Measurements from ENCODE around the gene SESN1.

Gene SESN1

DNA sequence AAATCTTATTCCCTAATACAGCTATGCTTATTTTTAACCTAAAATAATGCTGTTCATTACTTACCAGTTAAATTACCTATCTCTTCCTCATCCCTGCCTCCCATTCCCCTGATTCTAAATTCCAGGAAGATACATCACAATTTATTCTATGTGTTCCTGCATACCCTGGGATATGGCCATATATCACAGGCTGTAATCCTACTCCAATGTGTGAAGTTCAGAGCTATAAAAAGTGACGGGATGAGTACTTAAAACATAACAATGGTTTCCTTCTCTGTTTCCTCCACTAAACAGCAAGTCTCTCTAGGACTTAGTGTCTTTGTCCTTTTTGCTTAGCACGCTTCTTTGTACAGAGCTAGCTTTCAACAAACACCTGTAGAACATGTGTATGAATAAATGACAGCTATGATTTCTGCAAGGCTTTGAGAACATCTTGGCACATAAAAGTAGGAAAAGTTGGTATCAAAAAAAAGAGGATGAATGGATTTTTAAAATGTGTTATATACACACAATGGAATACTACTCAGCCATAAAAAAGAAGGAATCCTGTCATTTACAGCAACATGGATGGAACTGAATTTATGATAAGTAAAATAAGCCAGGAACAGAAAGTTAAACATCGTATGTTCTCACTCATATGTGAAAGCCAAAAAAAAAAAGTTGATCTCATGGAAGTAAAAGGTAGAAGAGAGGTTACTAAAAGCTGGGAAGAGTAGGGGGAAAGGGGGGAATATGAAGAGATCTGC is 45.8 kb downstream of the SESN1 start:
- no peak overlapping the region for H3K9ac ChIP-seq (ENCODE audit: low read length)
- no peaks in the 10 kb centered on the region for H3K9me3 ChIP-seq (ENCODE audit: control insufficient read depth, low read length)
- H3K36me3 ChIP-seq (ENCODE audit: control insufficient read depth, insufficient read depth, low read length, severe bottlenecking): no peaks in the 10 kb centered on the region
- no peaks in the 10 kb centered on the region for H3K27me3 ChIP-seq (replicated peaks; ENCODE audit: control insufficient read depth, insufficient read depth, low read length)
- no peak for DNase-seq (ENCODE audit: low read depth)
- H3K4me3 ChIP-seq (ENCODE audit: low read length): no peak overlapping the region
- peaks cover 9% of the 10 kb centered on the region for H3K4me1 ChIP-seq (ENCODE audit: control insufficient read depth, insufficient read depth, low read length)

DNA sequence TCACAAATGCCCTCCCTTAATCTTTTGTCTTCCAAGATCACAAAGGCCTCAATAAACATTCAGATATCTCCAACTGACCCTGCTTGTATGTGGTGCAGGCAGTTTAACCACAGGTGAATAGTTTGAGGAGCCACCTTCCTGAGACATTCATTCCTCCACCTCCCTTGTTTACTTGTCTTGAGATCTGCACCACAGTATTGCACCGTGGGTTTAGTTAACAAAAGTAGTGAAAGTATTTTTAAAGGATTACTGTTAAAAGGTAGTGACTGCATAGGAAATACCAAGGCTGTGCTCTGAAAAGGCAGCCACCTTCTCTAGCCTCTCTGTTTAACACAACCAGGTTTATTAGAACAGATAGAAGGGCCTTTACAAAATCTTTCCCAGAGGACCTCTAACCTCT is 46.5 kb downstream of the SESN1 start:
- Histone ChIP-seq H3K4me1 (ENCODE audit: control insufficient read depth, insufficient read depth, low read length) (peaks cover 4% of the 10 kb centered on the region), H3K4me3 (ENCODE audit: low read length) (no peak overlapping the region), H3K9me3 (ENCODE audit: control insufficient read depth, low read length) (no peaks in the 10 kb centered on the region), H3K27me3 (replicated peaks; ENCODE audit: control insufficient read depth, insufficient read depth, low read length) (no peaks in the 10 kb centered on the region), H3K9ac (ENCODE audit: low read length) (no peak overlapping the region), H3K36me3 (ENCODE audit: control insufficient read depth, insufficient read depth, low read length, severe bottlenecking) (no peaks in the 10 kb centered on the region)
- no peak for DNase-seq (ENCODE audit: low read depth)

DNA sequence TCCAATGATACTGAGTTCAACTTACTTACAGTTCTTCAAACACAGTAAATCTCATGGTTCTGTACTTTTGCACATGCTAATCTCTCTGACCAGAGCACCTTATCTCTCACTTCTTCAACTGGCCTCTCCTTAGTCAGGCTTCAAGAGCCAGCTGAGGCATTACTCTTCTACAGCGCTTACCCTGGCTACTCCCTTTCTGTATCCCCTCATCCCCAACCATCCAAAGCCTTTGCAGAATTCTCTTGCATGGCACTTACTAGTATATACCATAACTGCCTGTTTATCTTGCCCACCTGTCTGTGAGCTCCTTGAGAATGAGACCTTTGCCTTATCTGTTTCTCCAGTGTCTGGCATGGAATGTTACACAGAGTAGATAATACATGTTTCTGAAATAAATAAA is 49.2 kb downstream of the SESN1 start:
- Histone ChIP-seq H3K4me1 (ENCODE audit: control insufficient read depth, insufficient read depth, low read length) (no peaks in the 10 kb centered on the region), H3K9ac (ENCODE audit: low read length) (no peak overlapping the region), H3K9me3 (ENCODE audit: control insufficient read depth, low read length) (no peaks in the 10 kb centered on the region), H3K4me3 (ENCODE audit: low read length) (no peak overlapping the region), H3K27me3 (replicated peaks; ENCODE audit: control insufficient read depth, insufficient read depth, low read length) (no peaks in the 10 kb centered on the region), H3K36me3 (ENCODE audit: control insufficient read depth, insufficient read depth, low read length, severe bottlenecking) (no peaks in the 10 kb centered on the region)
- no peak for DNase-seq (ENCODE audit: low read depth)

DNA sequence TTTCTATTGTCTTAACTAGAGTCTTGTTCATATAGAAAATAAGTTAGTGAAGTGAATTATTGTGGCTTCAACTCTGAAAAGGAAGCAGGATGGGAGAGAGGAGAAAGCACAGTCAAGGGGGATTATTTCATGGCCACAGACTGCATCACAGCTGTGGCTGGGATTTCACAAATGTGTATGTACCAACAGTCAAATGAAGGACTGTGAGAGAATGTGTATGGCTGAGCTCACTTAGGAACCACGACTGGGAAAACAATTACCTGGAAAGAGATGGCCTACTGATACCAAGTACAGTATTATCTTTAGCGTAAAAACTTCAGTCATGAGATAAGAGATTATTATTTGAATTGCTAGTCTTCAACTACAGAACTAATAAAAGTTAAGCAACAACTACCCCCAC is 54.9 kb downstream of the SESN1 start:
- Histone ChIP-seq H3K9me3 (ENCODE audit: control insufficient read depth, low read length) (no peaks in the 10 kb centered on the region), H3K36me3 (ENCODE audit: control insufficient read depth, insufficient read depth, low read length, severe bottlenecking) (no peaks in the 10 kb centered on the region), H3K27me3 (replicated peaks; ENCODE audit: control insufficient read depth, insufficient read depth, low read length) (no peaks in the 10 kb centered on the region), H3K4me1 (ENCODE audit: control insufficient read depth, insufficient read depth, low read length) (peaks cover 9% of the 10 kb centered on the region), H3K9ac (ENCODE audit: low read length) (no peak overlapping the region), H3K4me3 (ENCODE audit: low read length) (no peak overlapping the region)
- DNase-seq (ENCODE audit: low read depth): no peak

DNA sequence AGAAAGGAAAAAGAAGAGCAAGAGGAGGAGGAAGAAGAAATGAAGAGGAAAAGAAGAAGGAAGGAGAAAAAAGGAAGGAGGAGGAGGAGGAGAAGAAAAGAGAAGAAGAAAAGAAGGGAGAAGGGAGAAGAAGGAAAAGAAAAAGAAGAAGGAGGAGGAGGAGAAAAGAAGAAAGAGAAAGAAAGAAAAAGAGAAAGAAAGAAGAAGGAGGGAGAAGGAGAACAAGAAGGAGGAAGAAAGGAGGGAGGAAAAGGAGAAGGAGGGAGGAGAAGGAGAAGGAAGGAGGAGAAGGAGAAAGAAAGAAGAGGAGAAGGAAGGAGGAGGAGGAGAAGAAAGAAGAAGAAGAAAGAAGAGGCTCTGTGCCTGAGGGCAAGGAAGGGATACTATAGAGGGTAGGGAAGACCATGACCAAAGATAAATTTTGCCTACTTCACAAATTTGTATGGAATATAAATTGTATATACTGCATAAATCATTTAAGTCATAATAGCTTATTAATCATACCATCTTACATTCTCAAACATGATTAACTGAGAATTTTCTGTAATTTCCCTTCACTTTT is 55.7 kb downstream of the SESN1 start:
- Histone ChIP-seq H3K36me3 (ENCODE audit: control insufficient read depth, insufficient read depth, low read length, severe bottlenecking) (no peaks in the 10 kb centered on the region), H3K9me3 (ENCODE audit: control insufficient read depth, low read length) (no peaks in the 10 kb centered on the region), H3K9ac (ENCODE audit: low read length) (no peak overlapping the region), H3K27me3 (replicated peaks; ENCODE audit: control insufficient read depth, insufficient read depth, low read length) (no peaks in the 10 kb centered on the region), H3K4me1 (ENCODE audit: control insufficient read depth, insufficient read depth, low read length) (peaks cover 12% of the 10 kb centered on the region), H3K4me3 (ENCODE audit: low read length) (no peak overlapping the region)
- no peak for DNase-seq (ENCODE audit: low read depth)

DNA sequence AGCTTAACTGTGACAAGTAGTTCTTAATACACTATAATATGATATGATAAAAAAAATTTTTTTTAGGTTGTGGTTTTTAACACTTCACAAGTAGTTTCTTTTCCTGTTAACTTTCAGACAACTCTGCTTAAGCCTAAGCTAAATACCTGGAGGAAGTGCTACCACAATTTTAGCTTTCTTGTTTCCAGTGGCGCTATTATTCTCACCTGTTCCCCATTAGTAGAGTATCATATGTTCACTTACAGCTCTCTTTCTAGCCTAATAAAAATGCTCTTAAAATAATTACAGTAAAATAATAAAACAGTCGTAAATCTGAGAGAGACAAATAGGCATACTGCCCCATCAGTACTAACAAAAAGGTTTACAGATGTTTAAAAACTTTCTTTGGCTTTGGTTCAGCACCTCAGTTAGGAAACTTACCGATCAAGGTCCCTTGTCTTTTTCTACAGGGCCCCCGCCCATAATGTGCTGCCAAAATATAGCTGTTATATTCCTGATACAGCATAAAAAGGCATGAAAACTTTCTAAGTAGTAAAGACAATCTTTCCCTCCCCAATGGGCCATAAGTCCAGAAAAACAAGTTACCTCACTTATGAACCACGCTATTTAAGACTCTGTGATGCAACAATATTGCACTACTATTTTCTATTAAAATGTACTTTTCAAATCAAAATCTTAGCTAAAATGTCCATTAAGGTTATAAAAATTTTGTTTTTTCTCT is 57.9 kb downstream of the SESN1 start:
- no peaks in the 10 kb centered on the region for H3K36me3 ChIP-seq (ENCODE audit: control insufficient read depth, insufficient read depth, low read length, severe bottlenecking)
- H3K9me3 ChIP-seq (ENCODE audit: control insufficient read depth, low read length): no peaks in the 10 kb centered on the region
- no peak for DNase-seq (ENCODE audit: low read depth)
- no peaks in the 10 kb centered on the region for H3K27me3 ChIP-seq (replicated peaks; ENCODE audit: control insufficient read depth, insufficient read depth, low read length)
- peaks cover 12% of the 10 kb centered on the region for H3K4me1 ChIP-seq (ENCODE audit: control insufficient read depth, insufficient read depth, low read length)
- no peak overlapping the region for H3K4me3 ChIP-seq (ENCODE audit: low read length)
- H3K9ac ChIP-seq (ENCODE audit: low read length): no peak overlapping the region

DNA sequence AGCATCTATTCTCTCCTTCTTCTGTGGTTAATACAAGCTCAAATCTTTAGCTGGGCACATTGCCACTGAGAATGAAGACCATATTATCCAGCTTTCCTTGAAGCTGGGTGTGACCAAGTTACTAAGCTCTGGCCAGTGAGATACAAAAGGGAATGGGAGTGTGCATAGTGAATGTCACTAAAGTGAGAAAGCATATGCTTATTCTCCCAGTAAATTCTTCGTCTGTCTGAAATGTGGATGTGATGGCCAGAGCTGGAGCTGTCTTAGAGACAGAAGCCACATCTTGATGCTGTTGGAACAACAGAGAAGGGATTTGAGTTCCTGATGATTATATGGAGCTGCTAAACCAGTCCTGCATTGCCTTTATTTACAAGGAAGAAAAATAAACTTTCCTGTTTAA is 60.1 kb downstream of the SESN1 start:
- H3K27me3 ChIP-seq (replicated peaks; ENCODE audit: control insufficient read depth, insufficient read depth, low read length): no peaks in the 10 kb centered on the region
- H3K9me3 ChIP-seq (ENCODE audit: control insufficient read depth, low read length): no peaks in the 10 kb centered on the region
- no peak overlapping the region for H3K9ac ChIP-seq (ENCODE audit: low read length)
- peaks cover 12% of the 10 kb centered on the region for H3K4me1 ChIP-seq (ENCODE audit: control insufficient read depth, insufficient read depth, low read length)
- no peak overlapping the region for H3K4me3 ChIP-seq (ENCODE audit: low read length)
- no peaks in the 10 kb centered on the region for H3K36me3 ChIP-seq (ENCODE audit: control insufficient read depth, insufficient read depth, low read length, severe bottlenecking)
- peak; percentile 59 for DNase-seq (ENCODE audit: low read depth)

DNA sequence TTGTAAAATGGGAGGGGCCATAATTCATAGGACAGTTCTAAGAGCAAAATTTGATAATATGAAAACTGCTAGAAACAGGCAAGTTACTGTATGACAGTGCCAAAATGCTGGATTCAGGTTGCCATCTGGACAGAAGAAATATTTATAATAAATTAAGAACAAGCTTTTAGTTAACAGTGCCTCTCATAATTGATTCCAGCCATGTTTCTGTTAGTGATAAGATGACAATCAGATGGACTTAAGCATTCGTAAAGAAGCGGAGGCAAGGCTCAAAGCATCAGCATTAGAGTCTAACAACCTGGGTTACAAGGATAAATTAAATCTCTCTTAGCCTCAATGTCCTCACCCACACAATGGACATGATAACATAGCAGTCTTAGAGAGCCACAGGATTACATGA is 61.0 kb downstream of the SESN1 start:
- Histone ChIP-seq H3K9me3 (ENCODE audit: control insufficient read depth, low read length) (no peaks in the 10 kb centered on the region), H3K36me3 (ENCODE audit: control insufficient read depth, insufficient read depth, low read length, severe bottlenecking) (no peaks in the 10 kb centered on the region), H3K9ac (ENCODE audit: low read length) (no peak overlapping the region), H3K27me3 (replicated peaks; ENCODE audit: control insufficient read depth, insufficient read depth, low read length) (no peaks in the 10 kb centered on the region), H3K4me1 (ENCODE audit: control insufficient read depth, insufficient read depth, low read length) (peaks cover 12% of the 10 kb centered on the region), H3K4me3 (ENCODE audit: low read length) (no peak overlapping the region)
- DNase-seq (ENCODE audit: low read depth): no peak

DNA sequence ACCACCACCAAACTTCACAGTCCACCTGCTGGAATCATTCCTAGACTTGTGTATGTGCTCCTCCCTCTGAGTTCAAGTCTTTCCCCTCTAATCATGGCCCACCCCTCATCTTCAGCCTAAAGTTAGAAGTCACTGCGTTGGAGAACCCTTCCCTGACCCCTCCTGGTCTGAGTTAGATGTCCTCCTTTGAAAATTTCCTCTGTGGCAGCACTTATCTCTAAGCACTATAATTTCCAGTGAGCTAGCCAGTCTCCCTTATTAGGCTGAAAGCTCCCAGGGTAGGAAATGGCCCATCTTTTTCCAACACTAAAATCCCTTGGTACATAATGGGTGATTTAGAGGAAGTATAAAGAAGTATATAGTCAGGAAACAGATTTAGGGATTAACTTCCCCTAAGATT is 63.2 kb downstream of the SESN1 start:
- Histone ChIP-seq H3K9me3 (ENCODE audit: control insufficient read depth, low read length) (no peaks in the 10 kb centered on the region), H3K36me3 (ENCODE audit: control insufficient read depth, insufficient read depth, low read length, severe bottlenecking) (no peaks in the 10 kb centered on the region), H3K9ac (ENCODE audit: low read length) (no peak overlapping the region), H3K4me3 (ENCODE audit: low read length) (no peak overlapping the region), H3K27me3 (replicated peaks; ENCODE audit: control insufficient read depth, insufficient read depth, low read length) (no peaks in the 10 kb centered on the region), H3K4me1 (ENCODE audit: control insufficient read depth, insufficient read depth, low read length) (peaks cover 3% of the 10 kb centered on the region)
- DNase-seq (ENCODE audit: low read depth): no peak

DNA sequence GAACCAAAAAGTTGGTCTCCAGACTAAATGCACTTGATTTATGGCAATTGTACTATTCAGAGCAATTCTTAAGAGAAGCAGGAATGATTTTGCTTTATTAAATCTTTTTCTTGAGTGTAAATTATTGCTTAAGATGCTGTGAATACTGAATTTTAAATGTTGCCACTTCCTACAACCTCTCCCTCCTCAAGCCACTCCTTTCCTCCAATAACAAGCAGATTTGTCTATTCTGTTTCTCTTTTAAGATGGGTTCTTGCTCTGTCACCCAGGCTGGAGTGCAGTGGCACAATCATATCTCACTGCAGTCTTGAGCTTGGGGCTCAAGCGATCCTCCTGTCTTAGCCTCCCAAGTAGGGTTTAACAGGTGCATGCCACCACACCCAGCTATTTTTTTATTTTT is 65.3 kb downstream of the SESN1 start:
- H3K4me1 ChIP-seq (ENCODE audit: control insufficient read depth, insufficient read depth, low read length): peaks cover 7% of the 10 kb centered on the region
- H3K27me3 ChIP-seq (replicated peaks; ENCODE audit: control insufficient read depth, insufficient read depth, low read length): no peaks in the 10 kb centered on the region
- no peak overlapping the region for H3K4me3 ChIP-seq (ENCODE audit: low read length)
- H3K36me3 ChIP-seq (ENCODE audit: control insufficient read depth, insufficient read depth, low read length, severe bottlenecking): no peaks in the 10 kb centered on the region
- H3K9ac ChIP-seq (ENCODE audit: low read length): no peak overlapping the region
- DNase-seq (ENCODE audit: low read depth): no peak
- H3K9me3 ChIP-seq (ENCODE audit: control insufficient read depth, low read length): no peaks in the 10 kb centered on the region

DNA sequence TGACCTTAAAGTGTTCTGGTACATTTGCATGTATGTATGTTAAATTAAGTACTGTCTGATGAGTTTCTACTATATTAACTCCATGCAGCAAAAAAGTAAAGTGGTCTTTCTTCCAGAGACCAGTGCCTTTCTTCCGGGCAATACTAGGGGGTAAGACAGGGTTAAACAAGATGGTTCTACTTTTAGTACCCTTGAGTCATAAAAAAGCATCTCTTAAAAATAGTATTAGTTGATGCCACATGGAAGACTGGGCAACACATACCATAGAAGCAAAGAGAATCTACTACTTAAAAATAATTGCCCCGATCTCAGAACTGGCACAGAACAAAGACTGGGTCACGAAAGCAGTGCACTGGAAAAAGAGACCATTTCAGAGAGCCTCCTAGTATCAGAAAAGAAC is 66.2 kb downstream of the SESN1 start:
- Histone ChIP-seq H3K9me3 (ENCODE audit: control insufficient read depth, low read length) (no peaks in the 10 kb centered on the region), H3K4me3 (ENCODE audit: low read length) (no peak overlapping the region), H3K9ac (ENCODE audit: low read length) (no peak overlapping the region), H3K4me1 (ENCODE audit: control insufficient read depth, insufficient read depth, low read length) (peaks cover 15% of the 10 kb centered on the region), H3K27me3 (replicated peaks; ENCODE audit: control insufficient read depth, insufficient read depth, low read length) (no peaks in the 10 kb centered on the region), H3K36me3 (ENCODE audit: control insufficient read depth, insufficient read depth, low read length, severe bottlenecking) (no peaks in the 10 kb centered on the region)
- DNase-seq (ENCODE audit: low read depth): no peak

Measured in adipocyte (in vitro differentiated cells).